B cell (primary cell): ENCODE results near the gene DOCK8.

Source experiments
- EZH2 ChIP-seq: IDR thresholded peaks from 2 replicates; pipeline ENCODE4 v1.6.1; 2012; ENCODE audit warnings: borderline replicate concordance, low read depth, mild to moderate bottlenecking, moderate library complexity, low read length; ENCODE audit not compliant: insufficient read depth, poor library complexity, severe bottlenecking
- TF ChIP-seq, protein P1 (sequence below): fragments of 200-600 bp; IDR thresholded peaks from one replicate; pipeline ENCODE4 v1.8.0; 2022; ENCODE audit warnings: antibody characterized with exemption, mild to moderate bottlenecking

- TF ChIP-seq, protein P1, sequence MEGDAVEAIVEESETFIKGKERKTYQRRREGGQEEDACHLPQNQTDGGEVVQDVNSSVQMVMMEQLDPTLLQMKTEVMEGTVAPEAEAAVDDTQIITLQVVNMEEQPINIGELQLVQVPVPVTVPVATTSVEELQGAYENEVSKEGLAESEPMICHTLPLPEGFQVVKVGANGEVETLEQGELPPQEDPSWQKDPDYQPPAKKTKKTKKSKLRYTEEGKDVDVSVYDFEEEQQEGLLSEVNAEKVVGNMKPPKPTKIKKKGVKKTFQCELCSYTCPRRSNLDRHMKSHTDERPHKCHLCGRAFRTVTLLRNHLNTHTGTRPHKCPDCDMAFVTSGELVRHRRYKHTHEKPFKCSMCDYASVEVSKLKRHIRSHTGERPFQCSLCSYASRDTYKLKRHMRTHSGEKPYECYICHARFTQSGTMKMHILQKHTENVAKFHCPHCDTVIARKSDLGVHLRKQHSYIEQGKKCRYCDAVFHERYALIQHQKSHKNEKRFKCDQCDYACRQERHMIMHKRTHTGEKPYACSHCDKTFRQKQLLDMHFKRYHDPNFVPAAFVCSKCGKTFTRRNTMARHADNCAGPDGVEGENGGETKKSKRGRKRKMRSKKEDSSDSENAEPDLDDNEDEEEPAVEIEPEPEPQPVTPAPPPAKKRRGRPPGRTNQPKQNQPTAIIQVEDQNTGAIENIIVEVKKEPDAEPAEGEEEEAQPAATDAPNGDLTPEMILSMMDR = no peak
- no peak for TF ChIP-seq EZH2
These were observed 183.4 kb downstream of the DOCK8 start for GRCh38 chr9:398085-398484.
